Measurements from ENCODE around the gene MCOLN1. TPM values are rescaled to one million over a fixed set of nuclear protein-coding genes. Genes with fewer than 3 reads are reported as not detected.

The MCOLN1 gene
- total RNA-seq, 1 experiment from 2014 or later: 10.3 TPM

DNA sequence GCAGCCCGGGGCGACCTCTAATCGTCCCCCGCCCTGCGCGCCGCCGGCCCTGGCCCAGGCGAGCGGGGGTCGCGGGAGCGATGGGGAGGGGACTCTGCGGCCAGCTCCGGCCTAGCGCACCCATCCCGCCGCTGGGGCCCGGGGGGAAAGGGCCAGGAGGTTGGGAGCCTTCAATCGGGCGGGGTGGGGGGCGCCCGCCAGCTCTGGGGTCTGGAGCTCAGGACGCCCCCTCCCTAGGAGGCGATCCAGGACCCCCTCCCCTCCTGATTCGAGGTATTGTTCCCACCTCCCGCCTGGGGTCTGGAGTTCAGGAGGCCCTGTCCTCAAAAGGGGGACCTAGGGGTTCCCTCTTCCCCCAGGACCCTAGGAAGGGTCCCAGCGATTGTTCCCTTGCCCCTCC, 6.1 kb upstream of the MCOLN1 start:
- Histone ChIP-seq H3K27me3 (no peaks in the 10 kb centered on the region), H3K9me3 (no peaks in the 10 kb centered on the region), H3K36me3 (no peaks in the 10 kb centered on the region), H3K4me3 (peak overlapping the region; percentile 68)
- no peak for DNase-seq

DNA sequence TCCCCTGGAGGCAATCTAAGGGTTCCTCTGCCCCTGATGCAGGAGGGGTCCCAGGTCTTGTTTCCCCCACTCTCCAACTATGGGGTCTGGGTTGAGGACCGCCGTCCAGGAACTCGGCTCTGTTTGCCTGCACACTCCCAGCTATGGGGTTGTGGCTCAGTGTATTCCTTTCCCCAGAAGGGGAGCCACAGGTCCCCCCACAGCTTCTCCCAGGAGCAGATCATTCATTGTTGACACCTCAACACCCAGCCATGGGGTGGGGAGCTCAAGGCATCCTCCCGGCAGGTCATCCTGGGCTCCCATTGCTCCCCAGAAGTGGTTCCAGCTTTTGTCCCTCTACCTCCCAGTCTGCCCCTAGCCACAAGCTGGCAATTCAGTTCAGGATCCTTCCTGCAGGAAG, 5.5 kb upstream of the MCOLN1 start:
- H3K27me3 ChIP-seq: no peaks in the 10 kb centered on the region
- H3K36me3 ChIP-seq: no peaks in the 10 kb centered on the region
- no peaks in the 10 kb centered on the region for H3K9me3 ChIP-seq
- no peak for DNase-seq
- peak overlapping the region; percentile 68 for H3K4me3 ChIP-seq

DNA sequence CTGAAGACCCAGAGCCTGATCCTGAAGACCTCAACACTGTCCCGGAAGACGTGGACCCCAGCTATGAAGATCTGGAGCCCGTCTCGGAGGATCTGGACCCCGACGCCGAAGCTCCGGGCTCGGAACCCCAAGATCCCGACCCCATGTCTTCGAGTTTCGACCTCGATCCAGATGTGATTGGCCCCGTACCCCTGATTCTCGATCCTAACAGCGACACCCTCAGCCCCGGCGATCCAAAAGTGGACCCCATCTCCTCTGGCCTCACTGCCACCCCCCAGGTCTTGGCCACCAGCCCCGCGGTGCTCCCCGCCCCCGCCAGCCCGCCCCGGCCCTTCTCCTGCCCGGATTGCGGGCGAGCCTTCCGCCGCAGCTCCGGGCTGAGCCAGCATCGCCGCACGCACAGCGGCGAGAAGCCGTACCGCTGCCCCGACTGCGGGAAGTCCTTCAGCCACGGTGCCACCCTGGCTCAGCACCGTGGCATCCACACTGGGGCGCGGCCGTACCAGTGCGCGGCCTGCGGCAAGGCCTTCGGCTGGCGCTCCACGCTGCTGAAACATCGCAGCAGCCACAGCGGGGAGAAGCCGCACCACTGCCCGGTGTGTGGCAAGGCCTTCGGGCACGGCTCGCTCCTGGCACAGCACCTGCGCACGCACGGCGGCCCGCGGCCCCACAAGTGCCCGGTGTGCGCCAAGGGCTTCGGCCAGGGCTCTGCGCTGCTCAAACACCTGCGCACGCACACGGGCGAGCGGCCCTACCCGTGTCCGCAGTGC, 2.9 kb upstream of the MCOLN1 start:
- H3K27me3 ChIP-seq: no peaks in the 10 kb centered on the region

DNA sequence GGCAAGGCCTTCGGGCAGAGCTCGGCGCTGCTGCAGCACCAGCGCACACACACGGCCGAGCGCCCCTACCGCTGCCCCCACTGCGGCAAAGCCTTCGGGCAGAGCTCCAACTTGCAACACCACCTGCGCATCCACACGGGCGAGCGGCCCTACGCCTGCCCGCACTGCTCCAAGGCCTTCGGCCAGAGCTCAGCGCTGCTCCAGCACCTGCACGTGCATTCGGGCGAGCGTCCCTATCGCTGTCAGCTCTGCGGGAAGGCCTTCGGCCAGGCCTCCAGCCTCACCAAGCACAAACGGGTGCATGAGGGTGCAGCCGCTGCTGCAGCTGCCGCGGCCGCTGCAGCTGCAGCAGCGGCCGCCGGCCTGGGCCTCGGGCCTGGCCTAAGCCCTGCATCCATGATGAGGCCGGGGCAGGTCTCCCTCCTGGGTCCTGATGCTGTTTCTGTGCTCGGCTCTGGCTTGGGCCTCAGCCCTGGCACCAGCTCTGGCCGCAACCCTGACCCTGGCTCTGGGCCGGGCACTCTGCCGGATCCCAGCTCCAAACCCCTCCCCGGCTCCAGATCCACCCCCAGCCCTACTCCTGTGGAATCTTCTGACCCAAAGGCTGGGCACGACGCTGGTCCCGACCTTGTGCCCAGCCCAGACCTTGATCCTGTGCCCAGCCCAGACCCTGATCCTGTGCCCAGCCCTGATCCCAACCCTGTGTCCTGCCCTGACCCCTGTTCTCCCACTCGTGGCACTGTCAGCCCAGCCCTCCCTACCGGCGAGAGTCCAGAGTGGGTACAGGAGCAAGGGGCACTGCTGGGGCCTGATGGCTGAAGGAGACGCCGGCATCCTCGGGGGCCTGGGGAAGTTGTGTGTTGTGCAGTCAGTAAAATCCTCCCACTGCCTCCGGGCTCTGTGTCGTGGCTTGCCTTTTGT, 2.0 kb upstream of the MCOLN1 start:
- no peak for DNase-seq
- H3K27me3 ChIP-seq: no peaks in the 10 kb centered on the region
- no peaks in the 10 kb centered on the region; the same call in 1 of the 2 replicates for H3K36me3 ChIP-seq
- no peaks in the 10 kb centered on the region for H3K9me3 ChIP-seq
- H3K4me3 ChIP-seq: no peak overlapping the region

More for the DNA sequence above, 2.9 kb upstream of the MCOLN1 start:
- no peak for DNase-seq
- Histone ChIP-seq H3K36me3 (no peaks in the 10 kb centered on the region; the same call in 1 of the 2 replicates), H3K9me3 (no peaks in the 10 kb centered on the region), H3K4me3 (no peak overlapping the region)

DNA sequence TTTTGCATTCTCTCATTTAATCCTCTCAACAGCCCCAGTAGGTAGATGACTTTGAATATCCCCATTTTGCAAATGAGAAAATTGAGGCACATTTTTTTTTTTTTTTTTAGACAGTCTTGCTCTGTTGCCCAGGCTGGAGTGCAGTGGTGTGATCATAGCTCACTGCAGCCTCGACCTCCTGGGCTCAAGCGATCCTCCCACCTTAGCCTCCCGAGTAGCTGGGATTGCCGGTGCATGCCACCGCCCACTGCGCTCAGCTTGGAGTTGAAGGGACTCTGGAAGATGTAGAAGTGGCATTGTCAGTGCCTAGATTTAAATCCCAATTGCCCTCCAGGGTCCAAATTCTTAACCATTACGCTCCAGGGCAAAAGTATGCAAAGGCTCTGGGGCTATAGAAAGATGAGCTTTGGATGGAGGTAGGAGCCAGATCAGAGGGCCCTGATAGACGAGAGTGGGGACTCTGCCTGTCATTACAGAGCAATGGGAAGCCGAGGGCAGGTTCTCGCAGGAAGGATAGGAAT, 813 bp upstream of the MCOLN1 start:
- peak overlapping the region; percentile 63 for H3K4me3 ChIP-seq
- no peaks in the 10 kb centered on the region for H3K9me3 ChIP-seq
- no peaks in the 10 kb centered on the region for H3K27me3 ChIP-seq
- no peak for DNase-seq
- peaks cover 8% of the 10 kb centered on the region for H3K36me3 ChIP-seq

DNA sequence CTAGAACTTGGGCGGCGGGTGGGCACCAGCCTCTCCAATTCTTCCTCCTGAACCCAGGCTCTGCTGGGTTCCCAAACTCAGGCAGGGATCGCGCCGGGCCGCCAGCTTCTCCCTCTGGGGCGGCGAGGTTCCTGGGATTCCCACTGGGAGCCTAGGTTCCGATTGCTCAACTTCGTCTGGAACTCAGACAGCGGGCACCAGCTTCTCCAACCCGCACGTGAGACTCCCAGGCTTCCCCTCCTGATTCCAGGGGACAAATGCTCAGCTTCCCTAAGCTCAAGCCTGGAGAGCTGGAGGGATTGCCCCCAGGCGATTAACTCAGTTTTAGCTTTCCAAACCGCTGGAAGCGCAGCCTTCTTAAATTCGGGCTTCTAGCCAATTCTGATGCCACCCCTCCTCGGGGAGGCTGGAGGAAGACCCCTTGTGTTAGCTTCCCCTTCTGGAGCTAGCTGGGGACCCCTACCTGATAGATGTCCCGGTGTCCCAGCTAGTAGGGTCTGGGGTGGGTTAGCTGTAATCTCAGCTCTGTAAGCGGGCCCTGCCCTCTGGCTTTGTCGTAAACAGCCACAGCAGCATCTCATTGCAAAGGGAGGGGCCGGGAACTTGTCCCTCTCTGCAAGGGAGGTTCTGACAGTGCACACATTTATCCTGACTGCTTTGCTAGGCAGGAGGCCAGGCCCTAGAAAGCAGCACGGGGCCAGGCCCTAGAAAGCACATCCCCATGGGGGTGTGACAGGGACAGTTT, 671 bp downstream of the MCOLN1 start:
- no peaks in the 10 kb centered on the region for H3K27me3 ChIP-seq
- no peaks in the 10 kb centered on the region for H3K9me3 ChIP-seq
- H3K4me3 ChIP-seq: peak overlapping the region; percentile 63
- peaks cover 8% of the 10 kb centered on the region for H3K36me3 ChIP-seq
- no peak for DNase-seq

DNA sequence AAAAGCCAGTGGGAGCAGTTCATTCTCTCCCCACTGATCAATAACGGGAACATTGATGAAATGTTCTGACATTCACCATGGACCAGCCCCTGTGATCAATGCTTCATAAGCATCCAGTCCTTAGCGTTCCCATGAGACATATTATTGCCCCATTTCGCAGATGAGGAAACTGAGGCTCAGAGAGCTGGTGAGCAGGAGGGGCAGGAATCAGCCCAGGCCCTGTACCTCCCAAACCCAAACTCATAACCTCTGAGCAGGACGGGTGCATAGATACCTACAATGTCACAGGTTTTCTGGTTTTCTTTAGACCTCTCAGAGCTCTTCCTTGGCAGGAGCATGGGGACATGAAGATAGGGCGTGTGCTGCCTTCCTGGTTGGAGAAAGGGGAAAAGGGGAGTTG, 2.1 kb downstream of the MCOLN1 start:
- H3K4me3 ChIP-seq: no peak overlapping the region
- no peaks in the 10 kb centered on the region for H3K27me3 ChIP-seq
- H3K9me3 ChIP-seq: no peaks in the 10 kb centered on the region
- peaks cover 10% of the 10 kb centered on the region for H3K36me3 ChIP-seq
- DNase-seq: no peak

DNA sequence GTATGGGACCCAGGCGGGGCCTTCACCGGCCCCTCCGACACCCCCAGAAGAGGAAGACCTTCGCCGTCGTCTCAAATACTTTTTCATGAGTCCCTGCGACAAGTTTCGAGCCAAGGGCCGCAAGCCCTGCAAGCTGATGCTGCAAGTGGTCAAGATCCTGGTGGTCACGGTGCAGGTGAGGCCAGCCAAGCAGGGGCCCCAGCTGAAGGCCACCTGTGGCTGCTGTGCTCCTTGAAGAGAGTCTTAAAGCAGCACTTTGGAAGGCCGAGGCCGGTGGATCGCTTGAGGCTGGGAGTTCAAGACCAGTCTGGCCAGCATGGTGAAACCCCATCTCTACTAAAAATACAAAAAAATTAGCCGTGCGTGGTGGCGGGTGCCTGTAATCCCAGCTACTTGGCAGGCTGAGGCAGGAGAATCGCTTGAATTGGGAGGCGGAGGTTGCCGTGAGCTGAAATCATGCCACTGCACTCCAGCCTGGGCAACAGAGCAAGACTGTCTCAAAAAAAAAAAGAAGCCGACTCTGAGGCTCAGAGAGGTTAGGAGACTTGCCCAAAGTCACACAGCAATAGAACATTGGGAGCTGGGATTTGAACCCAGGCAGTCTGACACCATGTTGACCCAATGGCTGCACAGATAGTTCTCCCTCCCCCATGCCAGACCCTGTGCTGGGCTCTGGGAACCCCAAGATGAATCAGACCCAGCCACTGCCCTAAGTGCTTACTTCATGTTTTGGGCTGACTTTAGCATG, 2.7 kb downstream of the MCOLN1 start:
- Histone ChIP-seq H3K4me3 (no peak overlapping the region), H3K9me3 (no peaks in the 10 kb centered on the region), H3K36me3 (peaks cover 14% of the 10 kb centered on the region), H3K27me3 (no peaks in the 10 kb centered on the region)
- no peak for DNase-seq

DNA sequence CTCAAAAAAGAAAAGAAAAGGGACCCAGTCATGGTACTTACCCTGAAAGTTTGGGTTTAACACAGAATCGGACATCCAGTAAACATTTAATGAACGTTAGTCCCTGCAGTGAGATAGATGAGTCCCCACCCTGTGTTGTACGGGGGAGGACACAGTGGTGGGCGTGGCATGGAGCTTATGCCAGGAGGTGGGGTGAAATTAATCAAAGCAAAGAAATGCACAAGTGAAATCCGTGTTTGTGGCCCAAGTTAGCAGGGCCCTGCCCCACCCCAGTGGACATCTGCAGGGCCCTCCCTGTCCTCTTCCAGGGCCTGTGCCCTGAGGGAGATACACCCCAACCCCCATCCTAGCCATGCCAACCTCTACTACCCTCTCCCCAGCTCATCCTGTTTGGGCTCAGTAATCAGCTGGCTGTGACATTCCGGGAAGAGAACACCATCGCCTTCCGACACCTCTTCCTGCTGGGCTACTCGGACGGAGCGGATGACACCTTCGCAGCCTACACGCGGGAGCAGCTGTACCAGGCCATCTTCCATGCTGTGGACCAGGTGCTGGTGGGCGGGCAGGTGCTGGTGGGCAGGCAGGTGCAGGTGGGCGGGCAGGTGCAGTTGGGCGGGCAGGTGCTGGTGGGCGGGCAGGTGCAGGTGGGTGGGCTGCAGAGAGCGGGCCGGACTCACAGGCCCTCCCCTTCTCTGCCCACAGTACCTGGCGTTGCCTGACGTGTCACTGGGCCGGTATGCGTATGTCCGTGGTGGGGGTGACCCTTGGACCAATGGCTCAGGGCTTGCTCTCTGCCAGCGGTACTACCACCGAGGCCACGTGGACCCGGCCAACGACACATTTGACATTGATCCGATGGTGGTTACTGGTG, 3.9 kb downstream of the MCOLN1 start:
- H3K9me3 ChIP-seq: no peaks in the 10 kb centered on the region
- no peak for DNase-seq
- H3K27me3 ChIP-seq: no peaks in the 10 kb centered on the region
- no peak overlapping the region for H3K4me3 ChIP-seq
- peaks cover 23% of the 10 kb centered on the region for H3K36me3 ChIP-seq

DNA sequence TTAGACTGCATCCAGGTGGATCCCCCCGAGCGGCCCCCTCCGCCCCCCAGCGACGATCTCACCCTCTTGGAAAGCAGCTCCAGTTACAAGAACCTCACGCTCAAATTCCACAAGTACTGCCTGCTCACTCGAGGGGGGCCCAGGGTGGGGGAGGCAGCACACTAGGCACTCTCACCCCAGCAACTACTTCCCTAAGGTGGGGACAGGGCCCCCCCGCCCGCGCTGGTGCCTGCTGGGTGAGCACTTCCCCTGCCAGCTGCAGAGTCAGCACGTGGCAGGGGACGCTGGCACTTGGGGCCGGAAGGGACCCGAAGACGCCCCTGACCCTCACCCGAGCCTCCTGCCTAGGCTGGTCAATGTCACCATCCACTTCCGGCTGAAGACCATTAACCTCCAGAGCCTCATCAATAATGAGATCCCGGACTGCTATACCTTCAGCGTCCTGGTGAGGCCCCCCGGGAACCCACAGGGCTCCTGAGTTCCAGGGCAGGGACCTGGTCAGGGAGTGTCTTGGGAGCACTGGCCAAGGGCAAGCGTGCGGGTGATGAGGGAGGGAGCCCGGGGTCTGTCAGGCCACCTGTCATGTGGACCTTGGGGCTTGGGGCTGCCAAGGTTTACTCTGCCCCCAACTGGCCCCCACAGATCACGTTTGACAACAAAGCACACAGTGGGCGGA, 5.2 kb downstream of the MCOLN1 start:
- DNase-seq: no peak
- Histone ChIP-seq H3K4me3 (no peak overlapping the region), H3K36me3 (peaks cover 25% of the 10 kb centered on the region), H3K27me3 (no peaks in the 10 kb centered on the region), H3K9me3 (no peaks in the 10 kb centered on the region)

DNA sequence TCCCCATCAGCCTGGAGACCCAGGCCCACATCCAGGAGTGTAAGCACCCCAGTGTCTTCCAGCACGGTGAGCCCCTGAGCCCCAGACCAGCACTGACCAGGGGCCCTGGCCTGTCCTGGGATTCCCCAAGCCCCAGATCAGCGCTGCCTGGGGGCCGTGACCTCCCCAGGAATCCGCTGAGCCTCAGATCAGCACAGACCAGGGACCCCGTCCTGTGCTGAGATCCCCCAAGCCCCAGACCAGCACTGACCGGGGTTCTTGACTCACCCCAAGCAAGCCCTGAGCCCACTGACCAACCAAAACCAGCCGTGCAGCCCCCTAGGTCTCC, 5.7 kb downstream of the MCOLN1 start:
- Histone ChIP-seq H3K36me3 (peaks cover 27% of the 10 kb centered on the region), H3K9me3 (no peaks in the 10 kb centered on the region), H3K4me3 (no peak overlapping the region), H3K27me3 (no peaks in the 10 kb centered on the region)
- DNase-seq: no peak

DNA sequence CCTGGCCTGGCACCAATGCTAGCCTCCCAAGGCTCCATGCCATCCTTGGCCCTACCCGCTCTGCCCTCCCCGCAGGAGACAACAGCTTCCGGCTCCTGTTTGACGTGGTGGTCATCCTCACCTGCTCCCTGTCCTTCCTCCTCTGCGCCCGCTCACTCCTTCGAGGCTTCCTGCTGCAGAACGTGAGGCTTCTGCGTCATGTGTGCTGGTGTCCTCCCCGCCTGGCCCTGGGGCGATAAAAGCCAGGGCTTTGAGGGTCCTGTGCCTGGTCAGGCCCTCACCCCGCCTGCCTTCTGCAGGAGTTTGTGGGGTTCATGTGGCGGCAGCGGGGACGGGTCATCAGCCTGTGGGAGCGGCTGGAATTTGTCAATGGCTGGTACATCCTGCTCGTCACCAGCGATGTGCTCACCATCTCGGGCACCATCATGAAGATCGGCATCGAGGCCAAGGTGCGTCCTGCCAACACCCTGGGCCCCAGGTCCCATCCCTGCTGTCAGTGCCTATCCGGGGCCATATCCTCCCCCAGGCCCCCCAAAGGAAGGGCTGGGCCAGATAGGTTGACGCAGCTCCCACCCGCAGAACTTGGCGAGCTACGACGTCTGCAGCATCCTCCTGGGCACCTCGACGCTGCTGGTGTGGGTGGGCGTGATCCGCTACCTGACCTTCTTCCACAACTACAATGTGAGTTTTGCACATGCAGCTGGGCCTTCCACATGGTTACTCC, 6.3 kb downstream of the MCOLN1 start:
- Histone ChIP-seq H3K27me3 (no peaks in the 10 kb centered on the region), H3K9me3 (no peaks in the 10 kb centered on the region), H3K4me3 (no peak overlapping the region), H3K36me3 (peaks cover 32% of the 10 kb centered on the region)
- no peak for DNase-seq

DNA sequence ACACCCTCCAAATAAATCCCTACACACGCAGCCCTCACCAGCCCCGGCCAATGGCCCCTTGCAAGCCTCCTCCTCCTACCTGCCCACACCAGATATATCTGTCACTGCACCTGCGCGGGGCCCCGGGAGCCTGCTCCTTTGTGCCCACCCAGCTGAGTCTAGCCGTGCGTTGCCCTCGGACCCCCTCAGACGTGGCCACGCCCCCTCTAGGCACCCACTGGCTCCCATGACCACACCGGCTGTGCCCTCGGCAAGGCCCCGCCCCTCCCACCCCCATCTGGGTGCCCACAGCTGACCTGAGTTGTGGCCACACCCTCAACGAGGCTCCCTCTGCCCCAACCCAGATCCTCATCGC, 6.8 kb downstream of the MCOLN1 start:
- Histone ChIP-seq H3K4me3 (no peak overlapping the region), H3K36me3 (peaks cover 32% of the 10 kb centered on the region), H3K9me3 (no peaks in the 10 kb centered on the region), H3K27me3 (no peaks in the 10 kb centered on the region)
- DNase-seq: no peak

DNA sequence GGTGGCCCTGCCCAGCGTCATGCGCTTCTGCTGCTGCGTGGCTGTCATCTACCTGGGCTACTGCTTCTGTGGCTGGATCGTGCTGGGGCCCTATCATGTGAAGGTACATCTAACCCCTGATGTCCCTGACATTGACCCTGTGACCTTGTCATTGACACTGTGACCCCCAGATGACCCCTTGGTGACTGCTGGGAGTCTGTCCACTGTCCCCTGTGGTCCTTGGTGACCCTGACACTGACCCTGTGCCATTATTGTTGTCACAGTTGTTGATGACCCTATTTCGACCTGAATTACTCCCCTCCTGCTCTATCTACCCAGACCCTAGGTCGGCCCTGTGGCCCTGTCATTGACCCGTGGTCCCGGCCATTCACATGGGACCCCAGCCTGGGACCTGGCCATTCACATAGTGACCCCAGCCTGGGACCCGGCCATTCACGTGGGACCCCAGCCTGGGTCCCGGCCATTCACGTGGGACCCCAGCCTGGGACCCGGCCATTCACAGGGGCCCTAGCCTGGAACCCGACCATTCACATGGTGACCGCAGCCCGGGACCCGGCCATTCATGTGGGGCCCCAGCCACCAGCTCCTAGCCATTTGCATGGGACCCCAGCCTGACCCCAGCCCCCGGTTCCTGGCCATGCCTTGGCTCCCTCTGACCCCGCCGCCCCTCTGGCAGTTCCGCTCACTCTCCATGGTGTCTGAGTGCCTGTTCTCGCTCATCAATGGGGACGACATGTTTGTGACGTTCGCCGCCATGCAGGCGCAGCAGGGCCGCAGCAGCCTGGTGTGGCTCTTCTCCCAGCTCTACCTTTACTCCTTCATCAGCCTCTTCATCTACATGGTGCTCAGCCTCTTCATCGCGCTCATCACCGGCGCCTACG, 7.4 kb downstream of the MCOLN1 start:
- DNase-seq: no peak
- Histone ChIP-seq H3K27me3 (no peaks in the 10 kb centered on the region), H3K36me3 (peaks cover 32% of the 10 kb centered on the region), H3K4me3 (no peak overlapping the region), H3K9me3 (no peaks in the 10 kb centered on the region)
